GM18873 (cell line): ENCODE measurements around the gene HESX1.

Source experiments
- ATAC-seq: cut with Tn5 transposase; IDR thresholded peaks from one replicate; pipeline ENCODE4 v1.9.1; 2021; ENCODE audit warnings: mild to moderate bottlenecking, moderate library complexity, moderate number of reproducible peaks; ENCODE audit not compliant: unreplicated experiment, low FRiP score

HESX1 gene

GRCh38 chr3:57169108-57169507, 30.7 kb downstream of the HESX1 start:
- ATAC-seq = no peak

- ATAC-seq = no peak
Observed at GRCh38 chr3:57168151-57168550, 31.6 kb downstream of the HESX1 start.

DNA sequence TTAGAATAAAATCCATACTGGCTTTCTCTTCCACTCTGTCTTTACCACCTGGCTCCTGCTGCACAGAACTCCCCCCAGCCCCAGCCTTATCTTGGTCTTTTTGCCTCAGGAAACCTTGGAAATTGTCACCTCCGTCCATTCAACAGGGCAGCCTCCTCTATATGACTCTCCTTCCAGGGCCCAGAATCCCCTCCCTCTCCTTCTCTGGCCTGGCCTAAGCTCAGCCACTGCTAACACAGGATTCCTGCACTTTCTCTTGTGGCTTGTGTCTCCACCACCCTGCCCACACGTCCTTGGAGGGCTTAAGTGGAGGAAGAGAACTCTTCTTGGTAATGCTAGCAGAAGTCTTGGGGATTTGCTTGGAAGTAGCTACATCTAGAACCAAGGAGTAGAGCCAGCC, 33.1 kb downstream of the HESX1 start:
- ATAC-seq = no peak

DNA sequence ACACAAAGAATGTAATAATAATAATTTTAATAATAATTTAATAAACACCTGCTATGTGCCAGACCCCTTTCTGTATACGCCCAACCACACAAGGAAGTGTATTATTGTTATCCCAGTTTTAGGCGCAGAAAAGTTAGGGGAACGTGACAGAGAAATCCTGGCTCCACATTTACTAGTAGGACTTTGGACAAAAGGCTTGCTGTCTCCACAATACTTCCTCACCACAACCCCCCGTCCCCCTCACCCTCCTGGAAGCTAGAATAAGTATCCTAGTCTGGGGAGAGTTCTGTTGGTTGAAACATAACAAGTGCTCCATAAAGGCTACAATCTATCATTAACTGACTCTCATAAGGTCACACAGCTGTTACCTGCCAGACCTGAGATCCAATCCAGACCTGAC, 34.1 kb downstream of the HESX1 start:
- ATAC-seq = no peak

- ATAC-seq = no peak
Observed at GRCh38 chr3:57164657-57165573, 34.9 kb downstream of the HESX1 start, which contains the start of gene IL17RD. TSS of gene IL17RD (minus strand) at chr3:57165353. CDS start at chr3:57165286, 67 bp downstream.

DNA sequence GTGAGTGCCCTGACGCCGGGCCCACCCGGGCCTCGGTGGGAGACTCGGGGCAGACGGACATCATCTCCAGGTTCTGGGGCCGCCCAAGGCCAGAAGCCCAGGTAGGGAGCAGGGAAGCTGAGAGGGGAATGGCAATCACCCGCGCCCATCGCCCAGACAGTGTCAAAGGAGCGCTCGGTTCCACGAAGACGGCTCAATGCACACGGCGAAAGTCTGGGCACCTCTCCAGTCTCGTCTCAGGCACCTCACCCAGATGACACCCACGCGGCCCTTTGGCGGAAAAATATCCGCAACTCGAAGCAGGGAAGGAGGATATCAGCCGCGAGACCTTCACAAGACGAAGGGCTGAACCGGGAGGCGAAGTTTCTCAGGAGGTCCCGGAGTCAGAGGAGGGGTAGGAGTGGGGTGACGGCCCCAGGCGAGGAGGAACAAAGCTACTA, 35.5 kb downstream of the HESX1 start:
- ATAC-seq = no peak

DNA sequence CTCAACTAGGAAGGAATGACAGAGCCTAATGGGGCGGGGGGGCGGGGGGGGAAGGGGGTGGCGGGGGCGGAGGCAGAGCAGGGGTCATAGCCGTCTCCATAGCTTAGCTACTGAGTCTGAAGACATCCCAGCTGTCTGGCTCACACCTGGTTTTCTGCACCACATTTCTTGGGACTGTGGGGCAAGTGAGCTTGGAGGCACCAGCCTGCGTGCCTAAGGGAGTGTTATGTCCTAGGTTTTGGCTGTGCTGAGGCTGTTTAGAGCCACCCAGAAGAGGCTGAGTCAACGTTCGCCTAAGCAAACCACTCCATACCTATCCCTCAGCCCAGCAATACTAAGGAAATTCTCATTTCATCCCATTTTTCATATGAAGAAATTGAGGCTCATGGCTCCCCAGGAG, 36.0 kb downstream of the HESX1 start:
- ATAC-seq = no peak

GRCh38 chr3:57161915-57162314, 37.9 kb downstream of the HESX1 start:
- ATAC-seq = no peak

- no peak for ATAC-seq
Observed at GRCh38 chr3:57160765-57161538, 38.8 kb downstream of the HESX1 start.

DNA sequence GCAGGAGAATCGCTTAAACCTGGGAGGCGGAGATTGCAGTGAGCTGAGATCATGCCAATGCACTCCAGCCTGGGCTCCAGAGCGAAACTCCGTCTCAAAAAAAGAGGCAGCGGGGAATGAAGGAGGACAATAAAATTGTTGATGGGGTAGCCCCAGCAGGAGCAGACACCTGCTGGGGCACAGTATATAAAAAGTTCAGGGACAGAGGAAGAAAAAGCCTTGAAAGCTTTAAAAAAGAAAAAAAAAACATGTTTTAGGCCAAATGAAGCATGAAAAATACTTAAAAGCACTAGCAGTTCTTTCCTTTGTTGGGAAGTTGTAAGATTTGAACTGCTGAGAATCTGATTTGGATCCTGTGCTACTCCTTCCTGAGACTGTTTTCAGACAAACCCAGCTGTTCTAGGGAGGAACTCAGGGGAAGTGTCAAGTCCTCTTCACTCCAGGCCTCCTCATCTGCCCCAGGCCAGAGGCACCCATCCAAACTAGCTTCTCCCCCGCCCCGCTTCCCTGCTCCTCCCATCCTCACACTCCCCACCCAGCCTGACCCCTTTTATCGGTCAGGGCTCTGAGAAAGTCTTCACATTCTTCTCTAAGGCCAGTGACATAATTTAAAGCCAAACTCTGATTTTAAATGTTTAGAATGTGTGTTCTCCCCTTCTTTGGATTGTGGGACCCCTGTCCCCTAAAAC, 39.6 kb downstream of the HESX1 start:
- no peak for ATAC-seq

GRCh38 chr3:57158813-57159738, 40.7 kb downstream of the HESX1 start:
- no peak for ATAC-seq

GRCh38 chr3:57158325-57158724, 41.5 kb downstream of the HESX1 start:
- no peak for ATAC-seq

DNA sequence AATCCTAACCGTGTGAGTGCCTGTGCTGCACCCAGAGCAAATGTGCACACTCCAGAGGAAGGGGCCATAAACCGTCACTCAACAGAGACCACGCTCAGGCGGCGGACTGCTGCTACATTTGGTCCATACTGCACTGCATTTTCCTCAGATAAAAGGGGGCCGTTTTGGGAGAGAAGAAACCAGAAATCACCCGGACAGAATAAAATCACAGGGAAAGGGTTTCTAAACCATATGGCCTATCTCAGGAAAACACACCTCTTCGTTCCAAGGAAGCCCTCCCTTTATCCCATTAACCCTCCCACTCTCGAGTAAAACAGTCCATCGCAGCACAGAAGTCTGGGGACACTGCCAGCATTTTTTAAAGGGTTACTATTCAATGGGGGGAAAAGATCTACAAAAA, 42.2 kb downstream of the HESX1 start:
- no peak for ATAC-seq

DNA sequence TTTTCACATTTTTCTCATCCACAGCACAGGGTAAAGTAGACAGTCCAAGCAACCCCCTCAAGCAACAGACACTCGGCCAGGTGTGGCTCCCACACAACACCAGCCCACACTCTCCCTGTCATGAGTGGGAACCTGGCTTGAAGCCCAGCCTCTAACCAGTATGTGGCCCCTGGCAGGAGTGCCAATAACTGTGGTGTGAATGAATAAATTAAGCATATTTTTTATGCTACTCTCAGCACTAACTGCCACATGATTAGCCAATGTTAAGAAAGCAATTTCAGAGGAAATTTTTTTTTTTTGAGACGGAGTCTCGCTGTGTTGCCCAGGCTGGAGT, 44.5 kb downstream of the HESX1 start:
- ATAC-seq = no peak

GRCh38 chr3:57154470-57155309, 45.1 kb downstream of the HESX1 start:
- ATAC-seq = no peak

- ATAC-seq = no peak
Observed at GRCh38 chr3:57152151-57153143, 47.3 kb downstream of the HESX1 start.

DNA sequence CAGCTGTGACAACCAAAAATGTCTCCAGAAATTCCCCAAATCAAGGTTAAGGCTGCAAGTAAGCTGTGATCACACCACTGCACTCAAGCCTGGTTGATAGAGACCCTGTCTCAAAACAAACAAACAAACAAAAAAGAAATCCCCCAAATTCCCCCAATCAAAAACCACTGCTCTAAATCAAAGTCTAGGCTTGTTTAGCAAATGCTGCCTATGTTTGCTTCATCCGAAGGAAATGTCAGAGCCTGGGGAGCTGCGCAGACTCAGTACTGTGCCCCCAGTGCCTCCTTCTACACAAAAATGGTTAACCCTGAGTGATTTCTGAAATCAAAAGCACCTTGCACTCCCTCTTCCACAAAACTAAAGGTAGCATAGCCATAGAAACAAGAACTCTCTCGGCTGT, 48.0 kb downstream of the HESX1 start:
- ATAC-seq = no peak

GRCh38 chr3:57151021-57151449, 48.7 kb downstream of the HESX1 start:
- no peak for ATAC-seq
